ENCODE results near the gene UBXN10.

Gene UBXN10

DNA sequence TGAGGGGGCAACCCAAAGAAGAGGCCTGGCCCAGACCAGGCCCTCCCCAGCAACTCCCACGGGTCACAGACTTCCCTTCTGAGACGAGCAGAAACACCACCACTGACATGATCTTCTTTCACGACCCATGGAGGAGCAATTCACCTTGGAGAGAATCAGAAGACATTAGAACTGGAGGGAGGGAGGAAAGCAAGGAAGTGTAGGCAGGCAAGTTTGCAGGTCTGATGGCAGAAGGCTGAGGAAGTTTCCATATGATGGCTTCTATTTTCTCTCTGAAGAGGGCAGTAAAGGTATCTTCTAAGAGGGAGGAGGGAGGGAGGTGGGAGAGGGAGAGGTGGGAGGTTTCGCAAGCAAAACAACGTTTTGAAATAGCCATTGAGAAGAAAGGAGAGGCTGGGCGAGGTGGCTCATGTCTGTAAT is 1.4 kb upstream of the UBXN10 start:
- no peak for DNase-seq

DNA sequence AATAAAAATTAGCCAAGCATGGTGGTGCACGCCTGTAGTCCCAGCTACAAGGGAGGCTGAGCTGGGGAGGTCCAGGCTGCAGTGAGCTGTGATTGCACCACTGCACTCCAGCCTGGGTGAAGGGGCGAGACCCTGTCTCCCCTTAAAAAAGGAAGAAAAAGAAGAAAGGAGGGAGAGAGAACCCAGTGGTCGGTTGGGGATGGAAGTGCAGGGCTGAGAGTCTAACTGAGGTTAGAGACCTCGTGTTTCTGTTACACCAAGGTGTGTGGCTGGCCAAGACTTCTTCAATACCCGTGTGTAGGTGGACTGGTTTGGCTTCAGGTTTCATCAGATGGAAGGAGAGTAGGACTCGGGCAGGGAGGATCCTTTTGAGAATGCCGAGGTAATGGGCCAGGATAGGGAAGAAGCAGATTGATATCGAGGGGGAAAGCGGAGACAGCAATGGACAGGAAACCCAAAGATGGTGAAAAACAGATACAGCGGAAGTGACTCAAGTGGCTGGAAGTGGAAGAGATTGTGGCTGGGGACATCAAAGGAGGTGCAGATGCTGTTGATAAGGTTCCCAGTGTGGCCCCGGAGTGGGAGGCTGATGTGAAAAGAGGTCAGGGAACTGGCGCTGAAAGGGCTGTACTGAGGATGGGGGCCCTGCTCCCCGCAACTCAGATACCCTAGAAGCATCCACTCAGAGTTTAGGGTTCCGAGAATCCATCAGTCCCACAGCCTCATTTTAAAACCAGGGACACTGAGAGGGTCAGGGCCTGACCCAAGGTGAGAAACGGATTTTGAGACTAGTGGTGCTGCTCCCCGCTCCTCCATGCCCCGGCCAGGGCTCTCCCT is 681 bp upstream of the UBXN10 start:
- no peak for DNase-seq

DNA sequence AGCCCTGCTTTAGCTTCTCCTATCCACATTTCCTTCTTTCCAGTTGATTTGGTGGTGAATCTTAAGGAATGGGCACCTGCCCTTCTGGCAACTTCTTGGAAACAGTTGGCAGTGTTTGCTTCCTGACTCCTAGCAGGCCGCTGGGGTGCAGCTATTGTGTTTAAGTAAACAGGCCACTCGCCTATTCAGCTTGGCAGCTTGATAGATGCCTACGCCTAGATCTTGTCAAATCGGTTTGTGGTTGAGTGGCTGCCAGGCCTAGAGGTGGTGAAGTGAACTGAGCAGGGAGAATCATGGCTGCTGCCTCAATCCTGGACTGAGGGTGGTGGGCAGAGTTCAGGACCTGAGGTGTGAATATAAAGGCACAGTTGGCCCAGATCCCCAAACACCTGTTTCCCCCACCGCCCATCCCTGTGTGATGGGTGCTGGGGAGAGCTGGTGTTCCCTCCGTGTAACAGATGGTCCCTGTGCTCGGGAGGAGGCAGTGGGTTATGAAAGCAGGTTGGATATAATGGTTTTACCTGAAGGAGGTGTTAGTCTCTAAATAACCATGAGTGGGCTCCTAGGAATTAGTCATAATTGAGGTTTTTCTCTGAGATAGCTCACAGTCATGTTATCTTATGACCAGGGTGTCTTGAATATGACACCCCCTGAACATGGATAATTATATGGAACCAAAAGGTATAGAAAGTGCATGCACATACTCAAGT is 1.4 kb downstream of the UBXN10 start:
- peak; percentile 66 for DNase-seq

DNA sequence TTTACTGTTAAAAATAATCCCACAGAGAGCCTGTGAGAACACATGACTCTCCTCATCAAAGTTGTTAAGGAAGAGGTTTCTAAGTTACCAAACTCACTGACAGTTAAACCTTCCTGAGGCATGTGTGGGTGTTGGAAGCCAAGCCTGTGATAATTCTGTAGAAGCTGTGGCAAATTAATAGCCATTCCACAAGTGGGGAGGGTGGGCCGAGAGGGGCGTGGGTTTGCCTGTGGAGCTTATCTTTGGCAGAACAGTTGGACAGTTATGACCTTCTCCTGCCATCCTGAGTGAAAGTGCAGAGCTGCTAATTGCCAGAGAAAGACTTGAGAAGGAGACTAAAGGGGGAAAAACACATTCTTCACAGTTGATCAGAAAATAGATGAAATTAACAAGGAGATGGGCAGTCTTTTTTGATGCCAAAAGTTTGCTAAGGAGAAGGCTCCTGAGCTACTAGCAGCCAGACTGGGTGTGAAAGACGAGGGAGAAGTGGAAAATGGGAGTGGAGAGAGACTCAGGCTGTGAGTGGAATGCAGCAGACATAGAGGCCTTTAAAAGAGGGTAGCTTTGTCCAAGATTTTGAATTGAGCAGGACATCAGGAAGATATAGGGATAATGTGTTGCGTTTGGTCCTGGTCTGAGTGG is 2.0 kb downstream of the UBXN10 start:
- DNase-seq: no peak

DNA sequence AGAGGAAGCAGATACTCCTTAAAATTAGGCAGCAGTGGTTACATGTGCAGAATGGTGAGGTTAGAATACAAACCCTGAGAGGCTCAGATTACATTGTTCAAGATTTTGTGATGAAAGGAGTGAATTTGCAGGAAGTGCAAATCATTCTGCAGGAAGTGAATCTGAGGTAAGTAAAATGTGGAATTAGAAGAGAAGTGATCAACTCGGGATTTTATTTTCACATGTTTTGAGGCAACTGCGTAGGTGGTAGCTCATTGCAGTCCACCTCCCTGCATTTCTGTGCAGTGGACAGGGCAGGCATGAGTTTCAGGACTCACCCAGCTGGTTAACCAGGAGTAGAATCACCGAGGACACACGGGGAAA is 2.5 kb downstream of the UBXN10 start:
- DNase-seq: no peak

DNA sequence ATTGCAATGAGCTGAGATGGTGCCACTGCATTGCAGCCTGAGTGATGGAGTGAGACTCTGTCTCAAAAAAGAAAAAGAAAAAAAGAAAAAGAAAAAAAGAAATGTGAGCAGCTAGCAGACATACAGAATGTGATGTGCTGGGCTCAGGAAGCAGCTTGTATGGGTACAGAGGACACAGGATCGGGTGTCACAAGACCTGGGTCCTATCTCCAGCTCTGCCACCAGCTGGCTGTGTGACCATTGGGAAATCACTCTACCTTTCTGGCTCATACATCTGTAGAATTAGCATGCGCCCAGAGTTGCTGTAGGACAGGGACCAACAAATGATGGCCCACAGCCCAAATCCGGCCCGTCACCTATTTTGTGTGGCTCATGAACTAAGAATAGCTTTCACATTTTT is 3.8 kb downstream of the UBXN10 start:
- no peak for DNase-seq

DNA sequence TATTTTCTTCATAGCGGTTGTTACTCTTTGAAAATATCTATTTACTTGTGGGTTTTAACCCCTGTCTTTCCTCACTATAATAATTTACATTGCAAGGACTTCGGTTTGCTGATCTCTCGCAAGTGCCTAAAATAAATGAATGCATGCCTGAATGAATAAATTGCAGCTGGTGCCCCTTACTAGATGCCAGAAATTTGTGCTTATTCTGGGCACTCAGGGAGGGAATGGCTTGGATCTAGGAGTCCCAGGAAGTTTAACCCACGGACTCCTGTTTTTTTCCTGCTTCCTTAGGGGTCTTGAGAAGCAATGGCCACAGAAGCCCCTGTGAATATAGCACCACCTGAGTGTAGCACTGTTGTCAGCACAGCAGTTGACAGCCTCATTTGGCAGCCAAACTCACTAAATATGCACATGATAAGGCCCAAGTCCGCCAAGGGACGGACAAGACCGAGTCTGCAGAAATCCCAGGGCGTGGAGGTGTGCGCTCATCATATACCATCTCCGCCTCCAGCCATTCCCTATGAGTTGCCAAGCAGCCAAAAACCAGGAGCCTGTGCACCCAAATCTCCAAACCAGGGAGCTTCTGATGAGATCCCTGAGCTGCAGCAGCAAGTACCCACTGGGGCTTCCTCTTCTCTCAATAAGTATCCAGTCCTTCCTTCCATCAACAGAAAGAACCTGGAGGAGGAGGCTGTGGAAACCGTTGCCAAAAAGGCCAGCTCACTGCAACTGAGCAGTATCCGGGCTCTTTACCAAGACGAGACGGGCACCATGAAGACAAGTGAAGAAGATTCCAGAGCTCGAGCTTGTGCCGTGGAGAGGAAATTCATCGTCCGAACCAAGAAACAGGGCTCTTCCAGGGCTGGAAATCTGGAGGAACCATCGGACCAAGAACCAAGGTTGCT is 4.6 kb downstream of the UBXN10 start:
- peak; percentile 36 for DNase-seq

DNA sequence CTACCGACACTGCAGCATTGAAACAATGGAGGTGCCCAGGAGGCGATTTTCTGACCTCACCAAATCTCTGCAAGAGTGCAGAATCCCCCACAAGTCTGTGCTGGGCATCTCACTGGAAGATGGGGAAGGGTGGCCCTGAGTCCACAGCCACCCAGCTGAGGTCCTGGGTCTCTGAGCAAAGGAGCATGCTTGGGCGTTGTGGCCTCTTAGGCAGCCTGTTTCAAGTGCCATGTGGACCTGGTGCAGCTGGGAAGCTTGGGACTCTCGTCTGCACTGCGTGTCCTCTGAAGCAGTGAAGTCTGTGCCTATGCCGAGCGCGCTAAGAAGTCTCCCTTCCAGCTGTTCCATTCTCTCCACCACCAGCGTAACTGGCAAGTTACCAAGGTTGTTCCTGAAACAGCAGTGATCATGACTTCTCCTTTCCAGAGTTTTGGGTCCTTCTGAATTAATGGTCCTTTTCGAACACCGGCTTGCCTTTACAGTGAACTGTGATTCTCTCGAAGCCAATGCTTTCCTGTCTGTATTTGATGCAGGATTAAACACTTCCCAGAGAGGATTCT is 5.5 kb downstream of the UBXN10 start:
- DNase-seq: peak; percentile 28

DNA sequence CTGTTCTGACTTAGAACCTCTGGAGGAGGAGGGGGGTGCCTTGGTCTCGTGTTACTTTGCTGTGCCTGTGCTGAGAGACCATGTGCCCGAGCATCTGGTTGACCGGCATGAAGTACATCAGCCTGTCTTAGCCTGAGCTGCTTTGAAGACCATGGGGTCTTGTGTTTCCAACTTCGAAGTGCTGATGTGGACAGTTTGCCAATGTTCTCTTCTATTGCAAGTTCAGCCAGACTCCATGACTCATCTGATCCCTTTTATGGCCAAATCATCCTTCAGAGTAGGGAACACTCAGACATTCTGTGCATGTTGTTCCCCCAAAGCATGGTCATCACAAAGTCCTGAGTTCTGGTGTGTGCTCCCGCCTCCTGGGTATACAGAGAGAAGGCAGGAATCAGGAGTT is 6.5 kb downstream of the UBXN10 start:
- no peak for DNase-seq

DNA sequence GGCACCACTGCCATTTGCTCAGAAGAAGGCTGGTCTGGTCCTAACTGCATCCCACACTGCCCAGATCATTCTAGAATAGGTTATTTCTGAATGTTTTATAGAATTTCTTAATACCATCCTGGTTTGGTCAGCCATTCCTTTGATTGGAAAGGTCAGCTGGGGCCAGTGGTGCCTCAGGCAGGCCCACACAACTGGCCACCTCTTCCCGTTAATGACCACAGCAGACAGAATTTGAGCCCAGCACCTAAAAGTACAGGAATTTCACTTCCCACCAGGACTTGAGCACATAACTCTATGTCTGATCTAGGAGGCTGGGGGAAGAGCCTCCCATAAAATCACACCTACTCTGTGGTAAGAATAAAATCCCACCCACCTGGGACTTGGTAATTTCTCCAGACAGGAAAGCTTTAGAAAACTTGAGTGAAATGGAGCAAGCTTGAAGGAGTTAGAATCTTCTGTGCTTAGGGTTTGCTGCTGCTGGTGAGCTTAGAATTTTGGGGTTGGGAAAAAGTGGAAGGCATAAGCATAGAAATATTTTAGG is 7.0 kb downstream of the UBXN10 start:
- DNase-seq: no peak

DNA sequence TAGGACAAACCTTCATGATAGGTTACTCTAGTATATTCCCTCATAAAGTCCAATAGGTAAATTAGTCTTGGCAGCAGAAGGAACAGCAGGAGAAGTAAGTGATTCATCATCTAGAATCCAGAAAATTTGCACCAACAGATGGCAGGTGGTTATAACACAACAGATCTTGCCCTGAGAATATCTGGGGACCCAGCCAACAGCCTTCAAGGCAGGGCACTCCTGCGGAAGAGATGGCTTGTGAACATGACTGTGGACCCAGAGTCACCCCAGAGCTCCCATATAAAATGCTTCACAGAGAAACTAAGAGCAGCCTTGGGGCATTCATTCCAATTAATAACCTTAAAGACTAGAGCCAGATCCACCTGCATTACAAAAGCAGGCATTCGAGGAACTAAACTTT is 8.3 kb downstream of the UBXN10 start:
- DNase-seq: peak; percentile 89

DNA sequence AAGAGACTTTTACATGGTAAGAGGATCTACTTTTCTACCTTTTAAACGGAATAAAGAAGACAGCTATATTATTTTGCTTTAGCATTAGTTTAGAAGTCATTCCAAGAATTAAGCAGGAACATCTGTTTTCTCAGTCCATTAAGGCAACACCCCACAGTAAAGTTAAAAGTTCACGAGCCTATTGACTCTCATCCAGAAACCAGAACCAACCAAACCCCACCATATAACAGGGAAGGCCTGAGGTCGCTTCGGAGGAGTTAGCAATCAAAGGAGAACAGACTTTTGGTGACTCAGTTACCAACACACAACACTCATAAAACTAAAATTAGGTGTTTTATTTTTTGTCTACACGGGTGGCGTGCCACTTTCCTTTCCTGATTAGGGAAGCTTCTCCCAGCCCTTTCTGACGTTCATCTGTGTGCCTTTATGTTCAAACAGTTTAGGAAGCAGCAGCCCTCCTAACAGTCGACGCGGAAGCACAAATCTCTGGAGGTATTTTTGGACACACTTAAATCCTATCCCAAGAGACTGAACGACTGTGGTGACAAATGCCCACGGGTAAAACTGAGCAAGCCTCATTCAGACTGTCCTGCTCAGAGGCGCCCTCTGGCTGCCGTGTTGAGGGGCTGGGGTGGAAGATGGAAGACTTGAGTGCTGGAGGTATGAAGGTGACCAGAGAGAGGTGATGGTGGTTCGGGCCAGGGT is 9.0 kb downstream of the UBXN10 start:
- peak; percentile 68 for DNase-seq

DNA sequence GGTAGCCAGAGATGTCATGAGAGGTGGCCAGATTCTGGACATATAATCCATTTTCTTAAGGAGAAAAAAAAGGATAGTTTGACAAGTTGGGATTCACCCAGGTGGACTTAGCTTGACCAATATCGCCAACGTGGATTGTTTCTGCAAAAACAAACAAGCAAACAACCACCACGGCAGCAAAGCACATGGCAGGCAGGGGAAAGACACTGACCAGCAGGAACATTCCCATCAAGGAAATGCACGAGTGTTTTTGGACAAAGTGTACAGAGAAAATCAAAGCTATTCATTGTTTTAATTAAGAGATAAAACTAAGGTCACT is 9.5 kb downstream of the UBXN10 start:
- DNase-seq: no peak

DNA sequence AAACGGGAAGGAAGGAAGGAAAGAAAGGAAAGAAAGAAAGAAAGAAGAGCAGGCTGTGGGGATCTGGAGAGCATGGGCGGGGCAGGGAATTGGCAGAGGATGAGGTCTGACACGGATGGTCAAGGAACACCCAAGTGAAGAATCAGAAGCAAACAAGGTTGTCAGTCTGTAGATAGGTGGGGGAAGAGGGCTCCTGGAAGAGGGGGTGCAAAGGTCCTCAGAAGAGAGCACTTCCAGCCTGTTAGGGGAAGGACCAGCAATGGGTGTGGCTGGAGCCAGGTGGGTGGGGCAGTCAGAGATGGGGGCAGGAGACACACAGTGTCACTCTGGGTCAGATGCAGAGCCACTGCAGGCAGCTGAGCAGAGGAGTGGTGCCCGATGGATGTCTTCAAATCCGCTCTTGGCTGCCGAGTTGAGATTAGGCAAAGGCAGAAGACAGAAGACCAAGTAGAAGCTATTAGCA is 11.5 kb downstream of the UBXN10 start:
- no peak for DNase-seq

DNA sequence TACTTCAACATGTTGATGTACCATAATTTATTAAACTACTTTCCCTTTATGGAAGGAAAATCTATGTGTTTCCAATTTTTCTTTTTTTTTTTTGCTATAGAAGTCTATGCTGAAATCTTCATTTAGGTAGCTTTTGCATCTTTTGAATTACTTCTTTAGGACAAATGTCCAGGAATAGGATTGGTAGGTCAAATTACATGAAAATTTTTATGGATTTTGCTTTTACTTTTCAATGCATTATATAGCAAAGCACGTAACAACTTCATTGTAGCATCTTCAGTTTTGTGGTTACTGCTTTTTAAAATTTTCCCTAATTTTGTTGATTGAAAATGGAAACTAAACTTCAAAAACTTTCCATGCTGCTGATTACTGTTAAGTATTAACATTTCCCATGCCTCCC is 12.4 kb downstream of the UBXN10 start:
- no peak for DNase-seq

DNA sequence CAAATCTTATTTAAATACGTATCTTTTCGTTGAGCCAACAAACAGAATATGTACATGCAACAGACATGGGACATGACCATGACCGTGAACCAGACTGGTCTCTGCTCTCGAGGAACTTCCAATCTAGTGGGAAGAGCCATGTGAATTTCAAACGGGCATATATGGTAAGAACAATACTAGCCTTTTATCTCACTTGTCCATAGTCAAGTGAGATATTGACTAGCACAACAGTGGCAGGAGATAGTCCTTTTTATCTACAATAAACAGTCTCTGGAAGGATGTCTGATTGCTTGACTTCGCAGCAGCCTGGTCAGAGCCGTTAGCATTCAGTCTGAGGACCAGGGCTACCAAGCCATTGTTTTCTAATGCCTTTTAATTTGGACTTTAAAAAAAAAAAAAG is 13.0 kb downstream of the UBXN10 start:
- no peak for DNase-seq

DNA sequence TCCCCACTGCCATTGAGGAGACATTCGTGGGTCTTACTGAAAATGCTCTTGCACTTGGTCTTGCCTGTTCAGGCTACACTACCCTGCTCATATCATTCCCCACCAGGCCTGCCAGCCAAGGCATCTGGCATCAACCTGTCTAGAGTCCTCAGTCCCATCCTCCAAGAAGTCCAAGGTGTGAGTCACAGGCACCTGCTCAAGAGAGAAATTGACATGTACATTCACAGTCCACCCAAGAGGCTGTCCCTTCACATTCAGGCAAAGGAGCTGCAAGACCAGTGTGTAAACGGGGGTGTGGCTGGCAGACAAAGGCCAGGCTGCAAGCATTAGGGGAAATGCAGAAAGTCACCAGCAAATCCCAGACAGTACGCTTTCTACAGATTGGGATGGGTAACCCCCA is 13.5 kb downstream of the UBXN10 start:
- no peak for DNase-seq

DNA sequence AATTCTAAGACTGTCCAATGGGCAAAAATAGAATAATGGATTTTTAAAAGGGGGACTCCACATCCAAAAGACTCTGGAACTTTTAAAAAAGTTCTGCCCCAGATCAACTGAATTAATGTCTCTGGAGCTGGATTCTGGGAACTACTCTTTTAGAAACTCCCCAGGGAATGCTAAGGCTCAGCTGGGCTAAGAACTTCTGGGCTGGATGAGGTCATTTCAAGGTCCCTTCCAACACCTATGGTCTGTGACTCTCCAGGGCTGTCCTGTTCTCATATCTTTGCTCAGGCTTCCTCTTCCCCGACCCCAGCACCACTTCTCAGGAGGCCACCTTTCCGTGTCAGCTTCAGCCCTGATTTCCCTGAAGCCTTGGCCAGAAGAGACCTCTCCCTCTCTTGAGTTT is 13.9 kb downstream of the UBXN10 start:
- DNase-seq: no peak

DNA sequence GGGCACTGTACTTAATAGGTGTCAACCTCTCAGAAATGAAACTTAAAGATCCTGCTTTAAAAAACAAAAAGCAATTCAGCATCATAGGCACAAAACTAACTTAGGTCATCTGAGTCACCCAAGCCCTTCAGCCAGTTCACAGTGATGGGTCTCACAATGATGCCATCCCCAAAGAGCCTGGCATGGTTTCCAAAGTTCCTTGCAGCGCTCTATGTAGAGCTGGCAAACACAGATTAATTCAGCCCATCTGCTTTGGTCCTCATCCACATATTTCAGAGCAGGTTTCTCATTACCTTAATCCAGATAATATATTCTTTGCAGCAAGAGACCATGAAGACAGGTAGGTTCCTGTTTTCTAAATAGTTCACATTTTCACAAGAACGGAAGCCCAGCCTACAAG is 15.1 kb downstream of the UBXN10 start:
- no peak for DNase-seq

DNA sequence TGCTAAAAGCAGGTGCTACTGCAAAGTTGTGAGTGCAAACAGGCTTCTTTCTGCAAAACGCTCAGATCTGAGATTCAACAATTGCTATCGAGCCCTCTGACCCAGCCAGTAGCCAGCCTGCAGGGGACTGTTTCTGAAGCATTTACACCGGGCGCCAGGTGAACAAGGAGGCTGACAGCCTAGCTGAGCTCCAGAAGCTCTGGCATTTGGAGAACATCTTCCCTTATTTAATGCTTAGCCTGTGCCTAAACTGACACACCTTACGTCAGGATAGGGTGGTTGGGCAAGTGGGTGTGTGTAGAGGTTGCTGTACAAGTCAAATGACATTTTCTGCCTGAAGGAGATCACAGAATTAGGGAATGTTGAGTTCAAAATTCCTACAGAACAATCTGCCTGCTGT is 16.3 kb downstream of the UBXN10 start:
- no peak for DNase-seq

DNA sequence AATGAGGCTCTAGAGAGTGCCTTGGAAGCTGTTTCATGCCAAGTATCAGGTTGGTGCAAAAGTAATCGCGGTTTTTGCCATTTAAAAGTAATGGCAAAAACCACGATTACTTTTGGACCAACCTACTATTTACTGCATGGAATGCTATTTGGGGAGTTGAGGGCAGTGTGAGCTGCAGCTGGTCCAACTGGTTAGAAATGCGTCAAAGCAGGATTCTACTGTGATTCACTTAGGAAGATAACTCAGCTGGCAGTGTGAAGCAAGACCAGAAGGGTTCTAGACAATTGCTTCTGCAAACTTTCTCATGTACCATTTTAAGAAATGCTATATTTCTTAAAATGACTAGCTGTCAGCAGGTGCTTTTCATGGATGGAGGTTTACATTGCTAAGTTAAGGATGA is 21.6 kb downstream of the UBXN10 start:
- DNase-seq: no peak

DNA sequence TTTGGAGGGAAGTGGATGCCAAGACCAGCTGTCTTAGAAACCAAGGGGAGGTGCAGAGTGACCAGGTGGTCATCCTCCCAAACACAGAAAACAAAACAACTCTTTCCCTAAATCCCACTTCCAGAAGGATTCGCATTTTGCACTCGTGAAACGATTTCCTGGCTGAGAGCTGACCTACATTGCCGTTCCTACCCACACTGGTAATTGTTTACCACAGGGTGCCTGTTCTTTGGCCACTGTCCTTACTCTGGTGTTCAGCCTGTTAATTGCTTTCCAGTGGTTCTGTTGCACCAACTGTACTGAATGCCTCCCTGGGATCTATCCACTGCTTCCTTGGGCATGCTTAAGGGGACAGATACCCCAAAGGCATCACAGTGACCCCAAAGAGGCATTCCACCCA is 23.6 kb downstream of the UBXN10 start:
- no peak for DNase-seq
